SU-DHL-6 (cell line): ENCODE measurements around the gene TAS2R10.

Experiments used
- H2AFZ ChIP-seq: fragments of 200-600 bp; sonication (generic); 2 replicates; pipeline ENCODE4 v1.6.1; 2014; ENCODE audit warnings: low read depth, mild to moderate bottlenecking, moderate library complexity, mixed read lengths, antibody characterized with exemption, low read length; ENCODE audit not compliant: severe bottlenecking
- H3F3A ChIP-seq: fragments of 200-600 bp; shearing (Covaris generic); 2 replicates; pipeline ENCODE4 v1.6.0; 2016; ENCODE audit warnings: antibody characterized with exemption, mild to moderate bottlenecking; ENCODE audit not compliant: insufficient read depth
- H3K27ac ChIP-seq: fragments of 200-600 bp; sonication (generic); 2 replicates; pipeline ENCODE4 v1.5.1; 2016; ENCODE audit warnings: low read depth, mild to moderate bottlenecking, low read length, moderate library complexity, mixed read lengths
- H3K27me3 ChIP-seq: fragments of 200-600 bp; sonication (generic), shearing (Covaris generic); 2 replicates; pipeline ENCODE4 v1.6.0; 2014; ENCODE audit warnings: mild to moderate bottlenecking, low read length
- H3K36me3 ChIP-seq: fragments of 200-600 bp; sonication (generic); 2 replicates; pipeline ENCODE4 v1.6.1; 2014; ENCODE audit warnings: mild to moderate bottlenecking, low read length, mixed read lengths
- H3K4me2 ChIP-seq: fragments of 300-600, 200-600 bp; shearing (Covaris generic), sonication (generic); 2 replicates; pipeline ENCODE4 v1.6.0; 2014; ENCODE audit warnings: low read length, low read depth, mild to moderate bottlenecking; ENCODE audit not compliant: poor library complexity, severe bottlenecking
- H3K4me3 ChIP-seq: fragments of 200-600 bp; sonication (generic); 2 replicates; pipeline ENCODE4 v1.5.1; 2014; ENCODE audit warnings: antibody characterized with exemption, low read length, mild to moderate bottlenecking, mixed read lengths; ENCODE audit not compliant: insufficient read depth, poor library complexity, severe bottlenecking
- H3K79me2 ChIP-seq: fragments of 200-600 bp; sonication (generic); 2 replicates; pipeline ENCODE4 v1.6.1; 2014; ENCODE audit warnings: mild to moderate bottlenecking, low read length, moderate library complexity; ENCODE audit not compliant: insufficient read depth
- H3K9ac ChIP-seq: fragments of 200-600 bp; sonication (generic); 2 replicates; pipeline ENCODE4 v1.7.0; 2014; ENCODE audit warnings: mild to moderate bottlenecking, low read length
- H3K9me2 ChIP-seq: fragments of 200-600 bp; sonication (generic); replicated peaks from 2 replicates; pipeline ENCODE4 v1.6.1; 2014; ENCODE audit warnings: low read length; ENCODE audit not compliant: insufficient read depth
- H3K9me3 ChIP-seq: fragments of 200-600 bp; sonication (generic); 2 replicates; pipeline ENCODE4 v1.6.1; 2014; ENCODE audit warnings: low read length, mixed read lengths; ENCODE audit not compliant: insufficient read depth
- H4K20me1 ChIP-seq: fragments of 200-600 bp; sonication (generic); 2 replicates; pipeline ENCODE4 v1.6.1; 2014; ENCODE audit warnings: low read depth, mild to moderate bottlenecking, antibody characterized with exemption, low read length, moderate library complexity, mixed read lengths
- CTCF ChIP-seq: fragments of 200-600 bp; sonication (generic); IDR thresholded peaks from one replicate; pipeline ENCODE4 v1.5.1; 2017; ENCODE audit warnings: antibody characterized with exemption, mild to moderate bottlenecking, low read length, moderate library complexity; ENCODE audit not compliant: insufficient read depth, poor library complexity, severe bottlenecking
- EZH2phosphoT487 ChIP-seq: fragments of 200-600 bp; sonication (generic), shearing (Covaris generic); conservative IDR thresholded peaks from 2 replicates; pipeline ENCODE4 v1.6.1; 2018; ENCODE audit warnings: mild to moderate bottlenecking, antibody characterized with exemption, low read length, moderate library complexity, mixed read lengths

Gene TAS2R10

DNA sequence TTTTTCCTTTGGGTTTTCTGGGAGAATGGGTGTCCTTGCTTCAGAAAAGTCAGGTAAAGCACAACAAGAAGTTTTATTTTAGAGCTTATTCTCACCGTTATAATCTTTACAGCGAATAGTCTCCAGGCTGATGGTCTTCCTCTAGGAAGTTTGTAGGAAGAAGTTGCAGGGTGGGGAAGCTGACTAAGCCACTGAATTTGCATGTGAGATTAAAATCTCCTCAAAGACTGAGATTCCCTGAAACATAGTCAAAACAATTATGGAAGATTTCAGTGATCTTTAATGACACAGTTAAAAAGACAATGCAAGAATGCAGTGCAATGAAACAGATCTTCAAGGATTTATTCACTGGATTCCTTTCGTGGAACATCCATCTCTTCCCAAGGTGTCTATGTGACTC, 1.2 kb downstream of the TAS2R10 start:
- H3K4me2 ChIP-seq = no peak overlapping the region
- TF ChIP-seq EZH2phosphoT487 = no peak
- no peak for TF ChIP-seq CTCF
- H2AFZ ChIP-seq = no peak overlapping the region
- no peaks in the 10 kb centered on the region for H3F3A ChIP-seq
- H3K4me3 ChIP-seq = no peak overlapping the region
- H3K27ac ChIP-seq = no peak overlapping the region
- H3K36me3 ChIP-seq = no peaks in the 10 kb centered on the region
- no peaks in the 10 kb centered on the region for H4K20me1 ChIP-seq
- H3K9ac ChIP-seq = no peak overlapping the region
- no peaks in the 10 kb centered on the region for H3K9me2 ChIP-seq
- H3K79me2 ChIP-seq = no peaks in the 10 kb centered on the region
- H3K9me3 ChIP-seq = no peaks in the 10 kb centered on the region
- H3K27me3 ChIP-seq = no peaks in the 10 kb centered on the region

GRCh38 chr12:10811883-10812536, 14.1 kb downstream of the TAS2R10 start:
- no peak overlapping the region for H3K27ac ChIP-seq
- H3K4me3 ChIP-seq = no peak overlapping the region
- H3K9me3 ChIP-seq = no peaks in the 10 kb centered on the region
- no peaks in the 10 kb centered on the region for H3F3A ChIP-seq
- no peak overlapping the region for H3K9ac ChIP-seq
- no peaks in the 10 kb centered on the region for H3K9me2 ChIP-seq
- TF ChIP-seq CTCF (no peak), EZH2phosphoT487 (no peak)
- H2AFZ ChIP-seq = no peak overlapping the region
- H3K4me2 ChIP-seq = no peak overlapping the region
- H3K79me2 ChIP-seq = no peaks in the 10 kb centered on the region
- no peaks in the 10 kb centered on the region for H3K27me3 ChIP-seq
- no peaks in the 10 kb centered on the region for H4K20me1 ChIP-seq
- H3K36me3 ChIP-seq = no peaks in the 10 kb centered on the region

- Histone ChIP-seq H3K79me2 (no peaks in the 10 kb centered on the region), H4K20me1 (no peaks in the 10 kb centered on the region), H3K4me3 (no peak within 1 kb of the TSS), H3K9me3 (no peaks in the 10 kb centered on the region), H3F3A (no peaks in the 10 kb centered on the region), H2AFZ (no peak within 1 kb of the TSS), H3K9me2 (no peaks in the 10 kb centered on the region), H3K4me2 (no peak within 1 kb of the TSS), H3K9ac (no peak within 1 kb of the TSS), H3K36me3 (no peaks in the 10 kb centered on the region), H3K27ac (no peak within 1 kb of the TSS), H3K27me3 (no peaks in the 10 kb centered on the region)
- no peak for TF ChIP-seq EZH2phosphoT487
- TF ChIP-seq CTCF = no peak
Observed at GRCh38 chr12:10810068-10810467, 16.1 kb downstream of the TAS2R10 start, which contains the start of gene TAS2R9. TAS2R9 (minus strand) TSS chr12:10810168; CDS start chr12:10810075, 93 bp downstream.
